HG02588 (cell line): ENCODE results near the gene SPATC1L.

Experiments
- ATAC-seq: cut with Tn5 transposase; IDR thresholded peaks from one replicate; pipeline ENCODE4 v1.9.1; 2021; ENCODE audit warnings: mild to moderate bottlenecking, moderate library complexity; ENCODE audit not compliant: unreplicated experiment

Gene SPATC1L

DNA sequence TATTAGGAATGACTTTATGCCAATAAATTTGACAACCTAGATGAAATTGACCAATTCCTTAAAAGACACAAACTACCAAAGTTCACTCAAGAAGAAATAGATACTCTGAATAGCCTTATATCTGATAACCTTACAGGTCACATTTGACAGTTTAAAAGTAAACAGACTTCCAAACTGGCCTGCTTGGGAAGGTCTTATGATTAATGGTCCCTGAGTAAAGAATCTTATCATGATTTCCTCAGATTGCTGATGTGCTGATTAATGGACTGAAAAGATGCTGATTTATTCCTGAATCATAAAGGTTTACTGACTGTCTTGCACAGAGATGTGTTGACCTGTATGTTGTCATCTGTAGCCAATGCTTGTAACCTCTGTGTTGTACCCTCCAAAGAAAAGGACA lies 19.2 kb downstream of the SPATC1L start:
- ATAC-seq: no peak

DNA sequence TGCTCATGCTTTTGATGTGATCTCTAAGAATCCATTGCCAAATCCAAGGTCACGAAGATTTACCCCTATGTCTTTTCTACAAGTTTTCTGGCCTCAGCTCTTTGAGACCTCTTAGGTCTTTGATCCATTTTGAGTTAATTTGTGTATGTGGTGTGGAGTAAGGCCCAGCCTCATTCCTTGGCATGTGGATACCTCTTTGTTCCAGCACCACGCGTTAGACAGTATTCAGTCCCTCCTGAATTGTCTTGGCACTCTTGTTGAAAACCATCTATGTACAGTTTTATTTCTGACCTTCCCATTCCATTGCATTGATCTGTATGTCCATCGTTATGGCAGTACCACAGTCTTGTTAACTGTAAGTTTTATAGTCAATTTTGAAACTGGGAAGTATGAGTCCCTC lies 20.9 kb downstream of the SPATC1L start:
- no peak for ATAC-seq

DNA sequence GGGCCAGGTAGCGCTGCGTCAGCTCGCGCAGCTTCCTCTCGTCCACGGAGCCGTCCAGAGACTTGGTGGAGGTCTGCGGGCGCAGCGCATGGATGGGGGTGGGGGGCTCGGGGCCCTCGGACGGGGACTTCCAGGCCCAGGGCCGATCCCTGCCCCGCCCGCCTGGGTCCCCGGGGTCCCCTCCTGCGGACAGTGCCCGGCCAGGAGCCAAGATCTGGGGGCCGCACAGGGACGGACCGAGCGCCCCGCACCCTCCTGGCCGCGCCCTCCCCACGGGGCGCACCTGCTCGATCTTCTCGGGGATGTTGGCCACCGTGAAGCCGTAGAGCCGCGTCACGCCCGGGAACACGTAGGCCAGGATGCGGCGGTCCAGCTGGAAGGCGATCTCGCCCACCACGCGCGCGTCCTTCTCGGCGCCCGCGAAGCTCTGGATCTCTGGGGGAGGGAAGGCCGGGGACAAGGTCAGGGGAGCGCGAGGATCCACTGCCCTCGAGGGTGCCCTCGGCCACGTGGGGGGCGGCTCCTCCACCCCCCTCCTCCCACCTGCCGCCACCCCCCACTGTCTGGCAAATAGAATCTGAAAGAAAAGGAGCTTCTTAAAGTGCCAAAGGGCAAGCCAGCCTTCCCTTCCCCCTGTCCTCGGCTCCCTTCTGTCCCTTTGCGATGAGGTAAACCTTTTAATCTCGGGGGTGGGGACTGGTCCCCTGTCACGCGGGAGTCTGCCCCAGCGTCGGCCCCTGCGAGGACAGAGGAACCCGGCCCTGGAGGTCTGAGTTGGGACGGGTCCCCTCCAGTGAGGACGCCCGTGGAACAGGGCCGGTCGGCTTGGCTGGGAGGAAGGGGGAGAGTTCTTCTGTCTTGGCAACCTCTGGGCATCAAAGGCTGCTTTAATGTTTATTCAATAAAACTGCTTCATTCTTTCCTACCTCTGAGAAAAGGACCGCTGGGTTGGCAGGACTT lies 22.3 kb downstream of the SPATC1L start:
- no peak for ATAC-seq

DNA sequence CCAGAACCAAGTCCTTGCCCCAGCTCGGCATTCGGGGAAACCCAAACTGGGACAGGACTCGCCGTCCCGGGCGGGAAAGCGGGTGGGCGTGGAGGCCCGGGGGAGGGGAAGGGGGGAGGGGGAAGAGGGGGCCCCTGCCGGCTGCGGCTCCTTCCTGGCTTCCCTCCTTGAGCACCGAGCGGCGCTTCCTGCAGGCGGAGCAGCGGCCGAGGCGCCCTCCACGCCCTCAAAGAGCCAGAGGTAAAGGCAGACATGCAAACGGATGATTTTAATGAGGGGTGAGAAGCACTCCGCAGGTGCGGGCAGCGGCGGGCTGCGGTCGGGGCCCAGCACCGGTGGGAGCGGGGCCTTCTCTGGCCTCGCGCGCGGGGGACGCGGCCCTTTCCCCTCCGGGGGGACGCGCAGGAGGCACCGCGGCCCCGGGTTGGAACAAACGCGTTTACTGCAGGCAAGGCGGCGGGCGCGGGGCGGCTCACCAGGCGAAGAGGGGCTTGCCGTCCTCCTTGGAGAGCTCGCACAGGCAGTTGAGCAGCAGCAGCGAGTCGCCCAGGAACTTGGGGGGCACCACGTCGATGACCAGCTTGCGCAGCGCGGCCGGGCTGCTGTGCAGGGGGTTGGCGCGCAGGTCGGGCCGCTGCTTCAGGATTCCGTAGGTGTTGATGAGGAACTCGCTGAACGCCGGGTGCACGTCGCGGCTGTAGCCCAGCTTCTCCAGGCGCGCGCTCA lies 23.2 kb downstream of the SPATC1L start:
- ATAC-seq: no peak

DNA sequence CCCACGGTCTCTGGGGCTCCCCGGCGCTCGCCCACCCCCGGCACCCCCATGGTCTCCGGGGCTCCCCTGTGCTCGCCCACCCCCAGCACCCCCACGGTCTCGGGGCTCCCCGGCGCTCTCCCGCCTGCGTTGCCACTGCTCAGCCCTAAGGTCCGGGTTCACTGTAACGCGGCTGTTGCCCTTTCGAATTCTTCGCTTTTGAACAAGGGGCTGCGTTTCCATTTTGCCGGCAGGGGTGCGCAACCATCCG lies 23.7 kb downstream of the SPATC1L start:
- no peak for ATAC-seq

DNA sequence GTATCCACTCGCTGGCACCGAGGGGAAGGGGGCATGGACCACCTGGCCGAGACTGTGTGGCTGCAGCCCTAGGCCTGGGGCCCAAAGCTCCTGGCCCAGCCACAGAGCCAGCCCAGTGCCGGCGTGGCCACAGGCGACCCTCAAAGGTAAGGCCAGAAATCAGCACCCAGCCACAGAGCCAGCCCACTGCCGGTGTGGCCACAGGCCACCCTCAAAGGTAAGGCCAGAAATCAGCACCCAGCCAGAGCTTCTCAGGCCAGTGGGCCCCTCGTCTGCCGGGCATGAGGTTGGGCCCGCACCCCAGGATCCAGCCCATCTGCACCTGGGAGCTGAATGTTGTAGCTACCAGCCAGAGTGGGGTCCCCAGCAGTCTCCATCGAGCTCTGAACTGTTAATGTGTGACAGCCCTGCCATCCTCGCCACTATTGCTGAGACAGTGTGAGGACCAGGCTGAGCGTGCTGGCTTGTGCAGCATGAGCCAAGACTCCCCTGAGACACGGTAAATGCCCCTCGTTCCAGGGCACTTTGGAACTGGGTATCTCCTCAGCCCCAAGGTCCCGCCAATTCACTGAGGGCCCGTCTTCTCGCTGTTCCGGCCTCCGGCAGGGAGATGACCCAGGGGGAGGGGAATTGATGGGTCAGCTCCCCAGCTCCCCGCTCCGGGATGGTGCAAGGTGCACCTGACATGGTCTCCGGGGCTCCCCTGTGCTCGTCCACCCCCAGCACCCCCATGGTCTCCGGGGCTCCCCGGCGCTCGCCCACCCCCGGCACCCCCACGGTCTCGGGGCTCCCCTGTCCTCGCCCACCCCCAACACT lies 24.2 kb downstream of the SPATC1L start:
- ATAC-seq: no peak

DNA sequence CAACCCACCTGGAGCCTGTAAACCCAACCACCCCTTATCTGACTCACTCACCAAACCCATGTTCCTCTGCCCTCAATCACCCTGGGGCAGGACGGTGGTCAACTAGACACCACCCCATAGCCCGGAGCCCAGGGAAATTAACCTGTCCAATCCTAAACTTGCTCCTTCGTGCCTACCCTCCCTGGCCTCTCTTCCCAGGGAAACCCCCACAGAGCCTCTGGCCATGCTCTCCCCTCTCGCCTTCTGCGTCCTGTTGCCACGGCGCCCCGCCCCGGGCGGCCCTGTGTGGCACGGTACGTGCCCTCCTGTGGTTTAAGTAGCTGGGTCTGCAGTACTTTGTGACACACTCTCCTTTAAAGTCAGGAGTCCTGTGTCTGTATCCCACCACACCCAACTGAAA lies 24.9 kb downstream of the SPATC1L start:
- ATAC-seq: no peak

DNA sequence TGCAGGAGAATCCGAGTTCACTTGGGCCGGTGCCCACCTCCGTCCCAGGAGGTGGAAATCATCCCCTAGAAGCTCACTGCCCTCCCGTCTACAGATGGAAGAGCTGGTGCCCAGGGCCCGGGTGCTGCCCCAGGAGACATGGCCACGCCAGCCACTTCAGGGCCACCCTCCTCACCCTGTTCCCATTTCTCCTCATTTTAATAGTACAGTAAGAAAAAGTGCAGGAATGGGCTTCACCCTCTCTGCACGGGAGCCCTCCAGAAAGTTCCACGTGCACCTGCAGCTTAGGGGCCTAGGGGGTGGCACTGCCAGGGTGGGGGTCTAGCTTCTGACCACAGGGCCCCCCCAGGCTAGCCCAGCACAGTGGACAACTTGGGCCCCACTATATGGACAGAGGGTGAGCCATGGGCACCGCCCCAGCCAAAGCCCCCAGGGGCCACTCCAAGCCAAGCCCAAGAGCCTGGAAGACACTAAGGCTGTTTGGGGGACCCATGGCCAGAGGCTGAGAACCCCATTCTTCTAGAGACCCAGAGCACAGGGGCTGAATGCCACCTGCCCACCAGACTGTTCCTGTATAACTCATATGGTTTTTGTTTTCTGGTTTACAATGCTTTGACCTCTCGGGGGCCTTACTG lies 25.5 kb downstream of the SPATC1L start:
- no peak for ATAC-seq

DNA sequence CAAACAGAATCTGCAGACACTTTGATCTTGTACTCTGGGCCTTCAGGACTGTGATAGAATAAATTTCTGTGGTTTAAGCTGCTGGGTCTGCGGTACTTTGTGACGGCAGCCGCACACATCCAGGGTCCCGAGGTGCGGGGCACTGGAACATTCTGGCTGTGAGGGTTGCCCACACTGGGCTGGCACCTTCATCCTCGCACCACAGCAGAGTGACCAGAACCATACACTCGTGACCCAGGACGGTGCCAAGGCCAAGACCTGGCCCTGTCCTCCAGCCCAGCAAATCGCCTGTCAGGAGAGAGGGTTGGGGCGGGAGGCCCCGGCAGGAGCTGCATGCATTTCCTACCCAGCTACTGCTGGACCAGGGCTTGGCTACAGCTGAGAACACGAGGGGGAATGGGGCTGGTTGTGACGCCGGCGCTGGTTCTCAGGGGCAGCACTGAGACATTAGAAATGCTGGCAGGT lies 26.2 kb downstream of the SPATC1L start:
- no peak for ATAC-seq

DNA sequence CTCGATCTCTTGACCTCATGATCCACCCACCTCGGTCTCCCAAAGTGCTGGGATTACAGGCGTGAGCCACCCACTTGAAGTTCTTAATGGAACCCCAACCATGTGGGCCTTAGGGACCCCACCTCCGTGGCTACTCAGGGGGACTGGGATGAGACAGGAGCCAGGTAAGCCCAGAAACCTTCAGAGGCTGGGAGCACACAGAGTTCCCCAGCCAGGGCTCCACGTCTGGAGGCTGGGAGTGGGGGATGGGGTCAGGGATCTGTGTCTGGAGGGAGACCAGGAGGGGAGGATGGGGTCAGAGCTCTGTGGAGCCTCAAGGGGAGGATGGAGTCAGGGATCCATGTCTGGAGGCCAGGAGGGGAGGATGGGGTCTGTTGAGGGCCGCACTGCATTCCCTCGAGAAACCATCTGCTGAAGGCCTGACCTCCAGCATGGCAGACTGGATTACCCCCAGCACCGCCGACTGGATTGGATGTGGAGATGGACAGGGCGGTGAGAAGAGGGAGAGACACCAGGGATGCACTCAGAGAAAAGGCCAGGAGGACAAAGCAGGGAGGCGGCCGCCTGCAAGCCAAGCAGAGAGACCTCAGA lies 26.8 kb downstream of the SPATC1L start:
- ATAC-seq: no peak

DNA sequence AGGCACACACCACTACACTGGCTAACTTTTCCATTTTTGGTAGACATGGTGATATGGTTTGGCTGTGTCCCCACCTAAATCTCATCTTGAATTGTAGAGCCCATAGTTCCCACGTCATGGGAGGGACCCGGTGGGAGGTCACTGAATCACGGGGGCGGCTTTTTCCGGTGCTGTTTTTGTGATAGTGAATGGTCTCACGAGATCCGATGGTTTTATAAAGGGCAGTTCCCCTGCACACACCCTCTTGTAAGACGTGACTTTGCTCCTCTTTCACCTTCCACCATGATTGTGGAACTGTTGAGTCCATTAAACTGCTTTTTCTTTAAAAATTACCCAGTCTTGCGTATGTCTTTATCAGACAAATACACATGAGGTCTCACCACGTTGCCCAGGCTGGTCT lies 27.6 kb downstream of the SPATC1L start:
- ATAC-seq: no peak

DNA sequence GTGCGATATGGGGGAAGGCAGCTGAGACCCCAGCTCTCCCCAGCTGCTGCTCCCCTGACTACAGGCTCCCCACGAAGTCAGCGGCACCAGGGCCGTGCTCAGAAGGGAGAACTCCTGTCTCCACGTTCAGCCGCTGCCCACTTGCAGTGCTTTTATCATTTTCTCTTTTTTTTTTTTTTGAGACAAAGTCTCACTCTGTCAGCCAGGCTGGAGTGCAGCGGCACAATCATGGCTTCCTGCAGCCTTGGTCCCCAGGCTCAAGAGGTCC lies 27.9 kb downstream of the SPATC1L start:
- no peak for ATAC-seq

DNA sequence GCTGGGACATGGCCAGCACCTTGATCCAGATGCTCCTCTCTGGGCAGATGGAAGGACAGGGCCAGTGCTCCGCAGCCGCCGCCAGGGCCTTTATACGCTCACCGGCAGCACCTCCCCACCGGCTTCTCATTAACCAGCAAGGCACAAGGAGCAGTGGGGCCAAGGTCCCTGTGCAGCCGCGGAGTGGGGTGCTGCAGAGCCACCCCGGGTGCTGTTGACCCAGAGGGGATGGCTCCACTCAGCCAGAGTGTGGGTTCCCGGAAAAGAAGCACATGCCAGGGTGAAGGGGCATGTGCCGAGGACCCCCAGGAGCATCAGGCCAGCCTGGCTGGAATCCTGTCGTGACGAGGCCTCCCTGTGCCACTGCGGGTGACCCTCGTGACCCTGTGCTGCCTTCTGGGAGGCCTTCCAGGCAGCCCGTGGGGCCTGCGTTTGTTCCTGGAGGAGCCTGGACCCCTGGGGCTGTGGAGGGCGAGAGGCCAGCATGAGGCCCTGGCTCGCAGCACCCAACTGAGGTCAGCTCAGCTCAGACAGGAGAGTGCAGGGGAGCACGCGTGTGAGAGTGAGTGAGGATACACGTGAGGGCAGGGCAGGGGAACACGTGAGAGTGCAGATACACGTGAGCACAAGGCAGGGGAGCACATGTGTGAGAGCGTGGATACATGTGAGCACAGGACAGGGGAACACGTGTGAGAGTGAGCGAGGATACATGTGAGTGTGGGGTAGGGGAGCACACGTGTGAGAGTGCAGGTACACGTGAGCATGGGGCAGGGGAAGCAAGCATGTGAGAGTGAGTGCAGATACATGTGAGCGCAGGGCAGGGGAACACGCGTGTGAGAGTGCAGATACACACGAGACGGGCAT lies 28.5 kb downstream of the SPATC1L start, which contains the start of gene FTCD:
TSS of gene FTCD (minus strand) at position 66 of the 864 bp plus-strand sequence. CDS start at position 10, 56 bp downstream.
- no peak for ATAC-seq

DNA sequence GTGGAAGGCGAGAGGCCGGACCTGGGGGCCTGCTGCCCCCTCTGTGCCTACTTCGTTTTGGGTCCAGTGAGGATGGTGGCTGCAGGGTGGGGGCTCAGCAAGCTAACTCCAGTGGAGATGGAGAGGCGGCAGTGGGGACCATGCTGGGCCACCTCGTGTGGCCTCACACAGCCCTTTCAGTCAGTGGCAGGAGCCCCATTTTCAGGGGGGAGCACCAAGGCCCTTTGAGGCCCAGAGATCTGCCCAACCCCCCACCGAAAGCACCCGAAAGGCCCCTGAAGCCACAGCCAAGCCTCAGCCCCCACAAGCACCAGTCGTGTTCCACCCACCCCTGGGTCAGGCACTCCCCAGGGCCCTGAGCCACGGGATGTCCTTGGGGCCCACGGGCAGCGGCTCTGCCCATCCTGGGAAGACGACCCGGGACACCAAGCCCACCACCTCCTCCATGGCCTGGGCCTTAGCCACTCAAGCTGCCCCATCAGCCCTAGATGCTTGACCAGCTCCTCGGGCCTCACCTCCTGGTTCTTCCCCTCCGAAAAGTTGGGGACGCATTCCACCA lies 29.2 kb downstream of the SPATC1L start:
- ATAC-seq: no peak

DNA sequence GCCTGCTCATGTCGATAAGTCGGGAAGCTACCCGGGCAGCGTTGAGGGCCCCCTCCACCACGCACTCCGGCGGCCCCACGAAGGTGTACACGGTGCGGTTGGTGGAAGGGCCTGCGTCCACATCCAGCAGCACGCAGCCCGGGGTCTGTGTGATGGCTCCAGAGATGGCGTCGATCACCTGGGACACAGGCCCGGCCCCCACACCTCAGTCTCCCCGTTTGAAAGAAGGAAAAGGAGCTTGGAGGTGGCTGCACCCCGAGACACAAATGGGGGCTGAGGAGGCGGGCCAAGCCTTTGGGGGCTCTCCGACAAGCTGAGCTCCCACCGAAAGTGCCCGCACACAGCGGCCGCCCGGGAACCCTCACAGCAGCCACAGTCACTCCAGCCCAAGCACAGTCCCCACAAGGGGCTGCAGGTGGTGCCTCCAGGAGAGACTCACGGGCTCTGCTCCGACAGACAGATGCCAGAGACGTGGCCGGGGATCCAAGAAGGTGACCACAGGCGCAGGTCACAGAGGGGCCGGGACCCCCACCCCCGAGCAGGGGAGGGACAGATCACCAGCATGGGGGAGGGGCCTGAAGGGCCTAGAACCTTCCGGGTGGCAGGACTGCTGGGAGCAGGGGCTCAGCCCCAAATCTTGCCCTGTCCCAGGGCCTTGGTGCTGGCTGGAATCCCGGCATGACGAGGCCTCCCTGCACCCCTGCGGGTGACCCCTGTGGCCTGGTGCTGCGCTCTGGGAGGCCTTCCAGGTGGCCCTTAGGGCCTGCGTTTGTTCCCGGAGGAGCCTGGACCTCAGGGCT lies 29.9 kb downstream of the SPATC1L start:
- no peak for ATAC-seq

DNA sequence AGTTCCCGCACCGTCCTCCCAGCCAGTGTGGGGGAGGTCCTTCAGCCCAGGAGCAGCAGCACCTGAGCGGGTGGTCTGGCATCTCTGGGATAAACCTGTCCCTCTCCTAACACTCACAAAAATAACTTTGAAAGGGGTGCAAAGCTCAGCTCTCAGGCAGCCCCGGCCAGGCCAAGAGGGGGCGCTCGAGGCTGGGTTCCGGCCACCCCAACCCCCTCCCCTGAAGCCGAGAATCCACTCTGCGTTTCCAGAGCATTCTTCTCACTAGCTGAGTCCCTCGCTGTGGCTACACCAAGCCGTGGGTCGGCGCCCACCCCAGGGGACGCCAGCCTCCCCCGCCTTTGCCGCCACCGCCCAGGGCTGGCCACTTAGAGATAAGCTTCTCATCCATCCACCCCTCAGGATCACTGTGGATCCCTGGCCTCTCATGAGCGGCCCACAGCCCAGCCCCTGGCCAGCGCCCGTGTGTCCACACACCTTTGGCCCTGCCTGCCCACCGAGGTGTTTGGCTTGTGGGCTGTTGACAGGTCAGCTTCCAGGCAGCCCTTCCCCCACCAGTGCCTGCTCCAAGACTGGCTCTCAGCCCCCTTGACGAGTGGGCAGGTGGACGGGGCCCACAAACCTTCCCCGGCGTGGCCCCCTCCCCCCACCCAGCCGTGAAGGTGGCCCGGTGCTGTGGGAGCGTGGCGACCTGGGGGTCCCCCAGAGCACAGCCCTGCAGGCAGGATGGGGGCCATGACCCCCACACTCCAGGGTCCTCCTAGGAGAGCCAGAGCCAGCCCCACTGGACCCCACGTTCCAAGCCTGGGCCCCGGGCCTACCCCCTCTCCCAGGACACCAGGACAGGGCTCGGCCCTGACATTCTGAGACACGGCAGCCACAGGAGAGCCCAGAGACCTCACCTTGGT lies 30.8 kb downstream of the SPATC1L start:
- no peak for ATAC-seq

DNA sequence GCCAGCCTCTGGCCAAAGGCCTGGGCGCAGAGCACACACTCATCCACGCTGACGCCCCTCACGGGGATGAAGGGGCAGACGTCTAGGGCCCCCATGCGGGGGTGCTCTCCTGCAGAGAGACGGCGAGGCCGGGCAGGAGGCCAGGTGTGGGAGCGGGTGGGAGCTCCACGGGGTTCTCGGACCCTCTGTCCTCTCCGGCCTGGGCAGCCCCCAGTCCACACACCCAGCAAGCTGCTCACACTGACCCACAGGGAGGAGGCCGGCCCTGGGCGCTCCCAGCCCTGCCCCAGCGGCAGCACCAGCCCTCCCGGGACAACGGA lies 31.4 kb downstream of the SPATC1L start:
- ATAC-seq: no peak
